OCI-LY3 (cell line): ENCODE measurements around the gene PEPD.

Source experiments
- CTCF ChIP-seq: fragments of 200-600, 300-600 bp; sonication (generic); IDR thresholded peaks from 2 replicates; pipeline ENCODE4 v1.5.1; 2014; ENCODE audit warnings: antibody characterized with exemption, low read length, low read depth
- EZH2phosphoT487 ChIP-seq: fragments of 200-600 bp; shearing (Covaris generic); IDR thresholded peaks from 2 replicates; pipeline ENCODE4 v1.6.1; 2018; ENCODE audit warnings: antibody characterized with exemption, mixed run types, low read depth

- TF ChIP-seq CTCF (no peak), EZH2phosphoT487 (no peak)
These were observed 15.1 kb downstream of the PEPD start for GRCh38 chr19:33506498-33506897.
